Measurements from ENCODE around the gene KARS1. TPM values are rescaled to one million over a fixed set of nuclear protein-coding genes. Genes with fewer than 3 reads are reported as not detected.

KARS1 gene
- total RNA-seq = 74.2 TPM

GRCh38 chr16:75647492-75648264 lies at the start of gene KARS1, which contains the start of gene TERF2IP:
Gene KARS1, minus strand, starts transcription at chr16:75647665. Its CDS starts 26 bp downstream, at chr16:75647639.
Gene TERF2IP, plus strand, starts transcription at chr16:75647773. Its CDS starts 110 bp downstream, at chr16:75647883.
- peak; percentile 97 for DNase-seq

DNA sequence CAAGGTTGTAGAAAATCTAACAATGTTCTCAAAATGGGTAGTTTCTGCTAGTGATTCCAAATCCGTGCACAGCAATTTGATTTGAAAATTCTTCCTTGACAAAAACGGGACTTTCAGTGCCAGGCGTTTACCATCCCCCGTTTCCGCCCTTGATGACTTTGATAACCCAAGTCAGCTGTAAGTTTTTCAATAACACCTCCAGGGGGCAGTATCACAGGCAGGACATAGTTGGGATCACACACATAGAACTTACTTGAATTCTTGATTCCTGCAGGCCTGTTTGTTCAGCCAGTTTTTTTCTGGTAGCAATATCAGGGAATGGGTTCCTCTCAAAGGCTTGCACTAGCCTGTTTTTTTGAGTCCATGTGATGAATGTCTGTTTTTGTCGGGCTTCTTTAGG lies 48.2 kb upstream of the KARS1 start:
- DNase-seq = no peak

- DNase-seq = no peak
Measured at GRCh38 chr16:75687361-75687760, 39.9 kb upstream of the KARS1 start.

DNA sequence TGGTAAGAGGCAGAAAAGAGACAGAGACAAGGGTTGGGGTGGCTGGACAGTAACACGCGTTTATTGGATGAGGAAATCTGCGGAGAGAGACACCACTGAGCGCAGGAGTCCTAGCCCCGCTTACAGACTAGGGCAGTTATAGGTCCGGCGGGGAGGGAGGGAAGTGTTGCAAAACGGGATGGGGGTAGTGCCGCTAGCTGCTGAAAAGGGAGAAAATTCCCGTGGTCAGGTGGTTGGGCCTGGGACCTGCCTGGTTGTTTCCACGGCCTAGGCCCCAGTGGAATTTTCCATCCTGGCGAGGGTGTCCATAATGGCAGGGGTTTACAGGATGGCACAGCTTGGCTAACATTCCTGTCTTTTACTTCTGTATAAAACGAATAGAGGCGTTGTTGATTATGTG lies 34.8 kb upstream of the KARS1 start:
- no peak for DNase-seq

GRCh38 chr16:75679366-75679765 lies 31.9 kb upstream of the KARS1 start:
- DNase-seq = no peak

DNA sequence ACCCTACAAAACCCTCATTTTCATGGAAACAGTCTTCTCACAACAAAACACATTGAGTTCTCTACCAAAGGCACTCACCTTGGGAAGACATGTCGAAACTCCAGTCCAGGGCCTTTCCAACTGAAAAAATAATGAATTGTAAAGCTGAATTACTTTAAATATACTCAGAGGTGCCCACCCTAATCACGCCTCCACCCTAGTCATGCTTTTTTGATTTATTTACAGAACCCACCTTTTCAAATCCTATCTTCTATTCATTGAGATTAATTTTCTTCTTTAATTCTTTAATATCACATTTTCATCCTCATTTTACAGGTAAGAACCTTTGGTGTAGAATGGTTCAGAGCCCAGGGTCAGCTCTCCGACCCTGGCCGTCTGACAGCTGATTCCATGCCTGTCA lies 29.4 kb upstream of the KARS1 start, which contains the start of gene CPHXL2:
TSS of gene CPHXL2 (minus strand) at position 101 of the 400 bp plus-strand sequence. CDS start at position 91, 10 bp downstream.
- no peak for DNase-seq

DNA sequence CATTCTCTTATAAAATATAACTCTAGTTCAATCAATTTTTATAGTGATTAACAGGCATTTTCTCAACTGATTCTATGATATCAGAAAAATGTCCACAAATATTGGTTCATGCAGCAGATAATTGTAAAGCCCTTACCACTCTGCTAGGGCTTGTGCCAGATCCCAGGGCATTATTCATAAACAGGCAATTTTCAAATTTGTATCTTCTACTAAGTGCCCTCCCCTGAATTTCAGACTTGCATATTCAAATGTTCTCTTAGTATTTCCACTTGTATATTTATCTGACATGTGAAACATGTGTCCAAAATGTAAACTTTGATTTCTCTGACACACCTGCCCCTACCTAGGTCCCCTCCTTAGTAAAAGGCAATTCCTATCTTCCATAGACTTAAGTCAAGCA lies 20.0 kb upstream of the KARS1 start:
- DNase-seq = no peak

DNA sequence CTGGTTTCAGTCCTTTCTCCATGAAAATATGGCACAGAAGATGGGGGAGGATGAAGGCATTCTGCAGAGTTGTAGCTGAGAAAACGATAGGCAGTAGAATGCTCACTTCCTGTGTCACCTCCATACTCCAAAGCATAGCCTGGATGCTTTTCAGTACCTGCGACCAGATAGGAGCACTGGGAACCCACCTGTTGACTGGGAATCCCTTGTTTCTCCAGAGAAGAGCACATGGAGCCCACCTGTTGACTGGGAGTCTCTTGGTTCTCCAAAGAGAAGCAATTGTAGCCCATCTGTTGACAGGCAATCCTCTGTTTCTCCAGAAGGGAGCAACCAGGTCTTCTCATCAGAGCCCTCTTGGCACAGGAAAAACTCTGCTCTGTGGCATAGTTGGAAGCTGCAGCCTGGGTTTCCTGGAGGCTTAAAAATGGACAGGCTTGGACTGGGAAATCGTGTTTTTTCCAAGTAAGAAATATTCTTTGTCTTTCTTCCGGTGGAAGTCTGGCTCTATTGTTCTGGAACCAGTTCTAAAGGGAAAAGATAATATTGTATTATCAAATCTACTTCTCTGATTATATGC lies 13.3 kb upstream of the KARS1 start:
- no peak for DNase-seq

GRCh38 chr16:75660321-75660720 lies 12.9 kb upstream of the KARS1 start:
- DNase-seq = no peak

DNA sequence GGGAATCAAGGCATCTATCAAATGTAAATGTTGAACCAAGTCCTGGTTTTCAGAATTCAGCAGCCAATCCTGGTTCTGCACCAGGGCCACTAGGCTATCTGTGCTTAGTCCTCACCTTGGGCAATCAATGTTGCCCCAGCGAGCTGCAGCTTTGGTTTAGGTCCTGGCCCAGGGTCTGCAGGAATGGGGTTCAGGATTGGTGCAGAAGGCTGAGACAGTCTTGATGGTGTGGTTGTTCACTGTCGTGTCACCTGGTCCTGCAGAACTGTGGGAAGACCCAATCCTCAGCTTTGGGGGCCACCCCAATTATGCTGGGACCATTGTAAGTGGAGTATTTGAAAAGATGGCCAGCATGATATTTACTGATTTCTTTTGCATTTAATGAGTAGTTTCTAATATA lies 10.7 kb upstream of the KARS1 start:
- DNase-seq = no peak

DNA sequence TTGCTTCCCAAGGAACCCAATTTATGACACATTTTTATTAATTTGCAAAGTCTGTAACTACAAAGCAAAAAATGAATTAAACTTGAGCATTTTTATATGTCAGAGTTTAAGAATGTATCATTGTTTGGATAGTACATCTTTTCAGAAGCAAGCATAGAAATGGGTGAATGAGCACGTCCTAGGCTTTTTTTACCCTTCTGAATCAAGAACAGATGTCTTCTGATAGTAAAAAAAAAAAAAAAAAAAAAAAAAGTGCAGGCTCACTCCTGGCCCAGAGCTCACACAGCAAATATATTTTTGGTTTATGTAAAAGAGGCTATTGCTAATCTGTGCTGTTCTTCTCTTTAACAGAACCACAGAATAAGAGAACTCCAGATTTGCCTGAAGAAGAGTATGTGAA lies 6.5 kb upstream of the KARS1 start:
- peak; percentile 59 for DNase-seq

DNA sequence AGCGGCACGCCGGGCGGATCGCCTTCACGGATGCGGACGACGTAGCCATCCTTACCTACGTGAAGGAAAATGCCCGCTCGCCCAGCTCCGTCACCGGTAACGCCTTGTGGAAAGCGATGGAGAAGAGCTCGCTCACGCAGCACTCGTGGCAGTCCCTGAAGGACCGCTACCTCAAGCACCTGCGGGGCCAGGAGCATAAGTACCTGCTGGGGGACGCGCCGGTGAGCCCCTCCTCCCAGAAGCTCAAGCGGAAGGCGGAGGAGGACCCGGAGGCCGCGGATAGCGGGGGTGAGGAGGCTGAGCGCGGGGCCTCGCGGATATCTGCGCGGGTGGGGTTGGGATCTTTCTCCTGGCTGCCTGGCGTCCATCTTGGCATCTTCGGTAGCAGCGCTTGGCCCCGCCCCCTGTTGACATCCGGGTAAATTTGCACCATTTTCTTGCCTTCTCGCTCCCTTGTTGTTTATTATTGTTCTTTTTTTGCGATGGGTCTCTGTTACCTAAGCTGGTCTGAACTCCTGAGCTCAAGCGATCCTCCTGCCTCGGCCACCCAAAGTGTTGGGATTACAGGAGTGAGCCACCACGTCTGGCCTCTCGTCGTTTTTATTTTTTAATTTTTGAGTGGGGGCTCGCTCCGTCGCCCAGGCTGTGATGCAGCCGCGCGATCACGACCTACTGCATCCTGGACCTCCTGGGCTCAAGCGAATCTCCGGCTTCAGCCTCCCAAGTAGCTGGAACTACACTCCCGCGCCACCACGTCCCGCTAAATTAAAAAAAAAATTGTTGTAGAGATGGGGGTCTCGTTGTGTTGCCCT lies 1.0 kb upstream of the KARS1 start:
- peak; percentile 74 for DNase-seq

- no peak for DNase-seq
Measured at GRCh38 chr16:75647112-75647491, 363 bp downstream of the KARS1 start.

DNA sequence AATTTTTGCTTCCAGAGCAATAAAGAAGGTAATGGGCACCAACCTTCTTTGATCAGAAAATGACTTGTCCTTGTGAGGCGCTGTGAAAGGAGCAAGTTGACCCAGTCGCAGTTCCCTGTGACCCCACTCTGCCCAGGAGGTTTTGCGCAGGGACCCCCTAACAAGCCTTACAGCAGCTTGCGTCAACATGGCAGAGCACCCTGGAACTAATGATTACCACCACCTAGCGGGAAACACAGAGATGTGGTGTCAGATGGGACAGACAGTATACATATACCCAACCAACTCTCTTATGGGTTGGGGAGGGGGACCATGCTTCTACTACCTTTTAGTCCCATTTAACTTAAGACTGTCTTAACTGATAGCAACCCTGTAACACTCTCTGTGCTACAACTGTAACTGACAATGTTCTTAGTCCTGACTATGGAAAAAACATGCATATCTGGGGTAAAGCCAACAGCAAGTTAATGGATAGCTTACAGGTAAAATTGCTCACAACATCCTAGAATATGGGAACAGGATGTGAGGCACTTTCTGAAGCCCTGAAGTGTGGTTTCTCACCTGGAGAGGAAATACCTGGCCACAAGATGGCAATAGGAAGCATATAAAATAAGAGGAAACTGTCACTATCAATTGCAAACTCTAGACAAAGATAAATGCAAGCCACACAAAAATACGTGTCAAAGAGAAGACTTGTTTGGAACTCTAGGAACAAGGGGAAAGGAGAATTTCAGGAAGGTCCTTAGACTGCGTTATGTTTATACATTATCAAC lies 3.0 kb downstream of the KARS1 start:
- DNase-seq = no peak

DNA sequence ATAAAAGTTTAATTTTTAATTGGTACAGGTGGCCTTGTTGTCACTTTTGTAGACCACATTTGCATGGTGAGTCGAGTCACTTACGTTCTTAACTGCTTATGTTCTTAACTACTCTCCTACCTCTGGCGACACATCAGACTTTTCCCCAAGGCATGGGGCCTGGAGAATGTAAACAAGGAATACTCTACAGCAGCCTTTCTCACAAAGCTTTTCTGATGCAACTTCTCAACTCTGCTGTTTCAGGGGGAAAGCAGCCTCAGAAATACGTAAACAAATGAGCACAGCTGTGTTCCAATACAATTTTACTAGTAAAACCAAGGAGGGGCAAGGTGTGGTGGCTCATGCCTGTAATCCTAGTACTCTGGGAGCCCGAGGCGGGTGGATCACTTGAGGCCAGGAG lies 6.9 kb downstream of the KARS1 start:
- DNase-seq = no peak

DNA sequence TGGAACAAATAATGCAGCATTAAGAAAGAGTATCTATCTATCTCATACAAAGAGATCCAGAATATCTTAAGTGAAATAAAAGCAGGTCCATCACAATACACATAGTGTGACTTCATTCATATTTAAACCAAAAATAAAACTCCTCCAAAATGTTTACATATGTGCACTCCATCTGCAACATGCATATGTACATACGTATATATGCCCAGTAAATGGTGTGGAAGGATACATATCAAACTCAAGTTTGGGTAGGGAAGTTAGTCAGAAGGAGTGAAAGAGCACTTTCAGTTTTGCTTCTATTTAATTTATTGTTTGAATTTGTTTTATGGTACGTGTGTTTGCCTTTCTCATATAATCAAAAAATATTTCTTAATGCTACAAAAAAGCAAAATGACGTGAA lies 12.4 kb downstream of the KARS1 start:
- DNase-seq = no peak

DNA sequence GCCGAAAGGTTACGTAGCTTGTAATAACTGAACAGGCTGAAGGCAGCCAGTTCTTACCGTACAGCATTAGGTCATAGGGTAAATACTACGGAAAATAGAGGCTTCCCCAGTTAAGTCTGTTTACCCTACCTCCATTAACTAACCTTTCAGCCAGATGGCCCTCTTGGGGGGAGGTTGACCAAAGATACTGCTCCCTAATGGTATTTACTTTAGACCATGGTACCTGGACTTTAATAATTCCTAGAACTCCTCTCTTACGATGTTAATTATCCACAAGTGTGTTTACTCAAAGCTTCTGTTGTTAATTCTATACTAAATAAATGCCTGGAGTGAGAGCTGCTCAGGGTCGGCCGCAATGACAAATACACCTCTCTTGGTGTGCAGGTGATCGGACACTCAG lies 14.6 kb downstream of the KARS1 start:
- no peak for DNase-seq

DNA sequence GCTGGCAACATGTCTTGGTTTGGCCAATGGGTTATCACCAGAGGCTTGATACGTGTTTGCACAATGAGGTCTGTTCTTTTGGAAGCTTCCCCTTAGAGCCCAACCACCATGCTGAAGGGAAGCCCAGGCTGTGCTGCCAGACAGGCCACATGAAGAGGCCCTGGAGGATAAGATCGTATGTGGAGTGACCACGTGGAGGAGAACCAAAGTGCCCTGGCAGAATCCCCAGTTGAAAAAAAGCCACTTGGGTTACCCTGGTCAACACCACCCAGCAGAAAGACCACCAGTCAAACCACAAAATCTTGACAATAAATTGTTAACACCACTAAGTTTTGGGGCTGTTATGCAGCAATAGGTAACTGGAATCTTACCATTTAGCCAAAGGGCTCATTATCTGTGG lies 17.4 kb downstream of the KARS1 start:
- no peak for DNase-seq

DNA sequence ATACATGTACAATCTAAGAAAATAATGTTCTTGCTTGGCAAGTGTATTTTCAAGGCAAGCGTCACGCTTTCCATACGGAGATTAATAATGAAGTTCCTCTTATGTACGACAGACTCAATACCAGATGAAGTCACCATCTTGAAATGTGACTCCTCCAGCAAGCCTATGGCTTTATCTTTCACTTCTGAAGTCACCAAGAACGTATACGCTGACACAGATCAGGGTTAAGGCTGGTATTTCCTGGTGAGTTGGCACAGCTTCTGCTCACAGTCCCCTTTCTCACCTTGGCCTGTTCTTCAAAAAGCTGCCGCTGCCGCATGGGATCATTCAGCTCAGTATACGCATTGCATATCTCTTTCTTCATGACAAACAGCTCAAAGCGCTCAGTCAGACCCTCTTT lies 18.3 kb downstream of the KARS1 start:
- DNase-seq = no peak

DNA sequence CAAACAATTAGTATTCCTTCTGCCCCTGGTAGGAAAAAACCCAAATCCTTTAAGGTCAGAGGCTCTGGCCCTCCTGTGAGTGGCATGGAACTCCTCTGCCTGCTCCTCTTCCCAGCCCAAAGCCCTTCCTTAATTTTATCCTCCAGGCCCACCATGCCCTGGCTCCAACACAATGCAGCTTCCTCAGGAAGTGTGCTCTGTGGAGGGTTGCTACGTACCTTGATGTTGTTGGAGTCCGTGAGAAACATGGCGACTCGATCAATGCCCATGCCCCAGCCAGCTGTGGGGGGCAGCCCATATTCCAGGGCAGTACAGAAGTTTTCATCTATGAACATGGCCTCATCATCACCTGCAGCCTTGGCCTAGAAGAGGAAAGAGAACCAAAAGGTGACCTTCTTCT lies 19.1 kb downstream of the KARS1 start:
- no peak for DNase-seq

DNA sequence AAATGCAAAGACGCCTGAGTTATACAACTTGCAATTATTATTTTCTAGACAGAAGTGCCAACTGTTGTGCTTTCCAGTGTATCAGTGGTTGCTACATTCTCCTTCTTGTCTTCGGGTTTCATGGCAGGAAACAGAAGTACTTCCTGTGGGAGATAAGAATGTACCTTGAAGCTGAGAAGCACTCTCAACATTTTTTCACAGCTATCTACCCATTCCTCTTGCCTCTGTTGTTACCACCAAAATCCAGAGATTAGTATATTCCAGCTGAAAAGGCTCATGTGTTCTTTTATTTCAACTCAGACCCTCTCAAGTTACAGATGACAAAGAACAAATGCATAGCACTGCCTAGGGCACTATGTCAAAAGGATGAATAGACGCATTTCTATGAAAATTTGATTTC lies 19.6 kb downstream of the KARS1 start:
- no peak for DNase-seq

GRCh38 chr16:75626806-75627205 lies 20.7 kb downstream of the KARS1 start:
- DNase-seq = no peak

Data from skin of body (tissue), 2 donors.